H1 (cell line): ENCODE results near the gene TIMD4.

Experiments used
- ATF2 ChIP-seq: IDR thresholded peaks from 2 replicates; pipeline ENCODE4 v1.6.1; 2012; ENCODE audit warnings: low read length, inconsistent platforms
- BRCA1 ChIP-seq: IDR thresholded peaks from 2 replicates; pipeline ENCODE4 v1.6.1; 2012; ENCODE audit warnings: low read depth, low read length, improper control_type of control experiment
- CEBPB ChIP-seq: IDR thresholded peaks from 2 replicates; pipeline ENCODE4 v1.6.1; 2012; ENCODE audit warnings: low read depth, low read length
- CTCF ChIP-seq, 3 experiments: IDR thresholded peaks; 1 replicate in 2 of 3; 2 replicates in 1 of 3; pipeline versions ENCODE4 v1.5.1 to v1.6.1; 2011; ENCODE audit warnings: low read length in 3 of 3, mild to moderate bottlenecking in 3 of 3, inconsistent platforms in 2 of 3, low read depth in 1 of 3, moderate library complexity in 1 of 3; ENCODE audit not compliant: insufficient read depth in 1 of 3; ENCODE audit errors: control extremely low read depth in 1 of 3
- EP300 ChIP-seq, 2 experiments: IDR thresholded peaks; 1 replicate in 1 of 2; 2 replicates in 1 of 2; pipeline ENCODE4 v1.6.1; 2011 to 2012; ENCODE audit warnings: low read depth in 2 of 2, low read length in 2 of 2, mild to moderate bottlenecking in 2 of 2, borderline replicate concordance in 1 of 2, inconsistent platforms in 1 of 2, moderate library complexity in 1 of 2
- FOSL1 ChIP-seq: IDR thresholded peaks from 2 replicates; pipeline ENCODE4 v1.6.1; 2011; ENCODE audit warnings: mild to moderate bottlenecking, low read depth, low read length, moderate library complexity; ENCODE audit not compliant: insufficient read depth
- GABPA ChIP-seq: IDR thresholded peaks from 2 replicates; pipeline ENCODE4 v1.6.1; 2011; ENCODE audit warnings: mild to moderate bottlenecking, low read length, moderate library complexity, borderline replicate concordance; ENCODE audit not compliant: insufficient read depth
- MAFK ChIP-seq: IDR thresholded peaks from 2 replicates; pipeline ENCODE4 v1.6.1; 2012; ENCODE audit warnings: low read depth, mild to moderate bottlenecking, improper control_type of control experiment, low read length
- MAX ChIP-seq: IDR thresholded peaks from 2 replicates; pipeline ENCODE4 v1.6.1; 2012; ENCODE audit warnings: inconsistent platforms
- POLR2A ChIP-seq, 2 experiments: IDR thresholded peaks; 1 replicate in 1 of 2; 2 replicates in 1 of 2; pipeline ENCODE4 v1.6.1; 2011; ENCODE audit warnings: low read depth in 2 of 2, low read length in 2 of 2, mild to moderate bottlenecking in 2 of 2; ENCODE audit errors: control extremely low read depth in 1 of 2
- RFX5 ChIP-seq: IDR thresholded peaks from 2 replicates; pipeline ENCODE4 v1.6.1; 2011; ENCODE audit warnings: low read depth, low read length, improper control_type of control experiment, borderline replicate concordance
- TAF7 ChIP-seq: optimal IDR thresholded peaks from 2 replicates; pipeline ENCODE3; 2011; ENCODE audit warnings: low read depth, mild to moderate bottlenecking, inconsistent platforms, low read length, moderate library complexity, borderline replicate concordance

GRCh38 chr5:156892864-156893263 is 70.2 kb downstream of the TIMD4 start:
- TF ChIP-seq EP300 (IDR thresholded peaks at IDR 0.05; ENCODE audit: borderline replicate concordance in 1 of 2, low read depth in 2 of 2, low read length in 2 of 2) (no peak), CTCF (IDR thresholded peaks at IDR 0.05; ENCODE audit: control extremely low read depth in 1 of 3, insufficient read depth in 1 of 3, low read depth in 1 of 3, low read length in 3 of 3) (no peak), POLR2A (IDR thresholded peaks at IDR 0.05; ENCODE audit: control extremely low read depth in 1 of 2, low read depth in 2 of 2, low read length in 2 of 2) (no peak), RFX5 (no peak), BRCA1 (no peak), TAF7 (no peak), MAFK (no peak), FOSL1 (no peak), MAX (no peak), ATF2 (no peak), CEBPB (no peak), GABPA (no peak)
